Measurements from ENCODE around the gene FOXP1. TPM values are rescaled to one million over a fixed set of nuclear protein-coding genes. Genes with fewer than 3 reads are reported as not detected.

The FOXP1 gene
- total RNA-seq, 2 experiments from 2014 or later = 203 to 205 TPM

GRCh38 chr3:71488391-71488809, 95.1 kb downstream of the FOXP1 start:
- peaks cover 83% of the 10 kb centered on the region for H3K4me1 Mint-ChIP-seq
- peaks cover 54% of the 10 kb centered on the region for H3K36me3 Mint-ChIP-seq
- peak overlapping the region; percentile 77 for H3K4me3 Mint-ChIP-seq
- H3K27me3 Mint-ChIP-seq = no peaks in the 10 kb centered on the region
- H3K27ac Mint-ChIP-seq = peak overlapping the region; percentile 97
- DNase-seq = peak; percentile 61
- peaks cover 17% of the 10 kb centered on the region for H3K9me3 Mint-ChIP-seq

DNA sequence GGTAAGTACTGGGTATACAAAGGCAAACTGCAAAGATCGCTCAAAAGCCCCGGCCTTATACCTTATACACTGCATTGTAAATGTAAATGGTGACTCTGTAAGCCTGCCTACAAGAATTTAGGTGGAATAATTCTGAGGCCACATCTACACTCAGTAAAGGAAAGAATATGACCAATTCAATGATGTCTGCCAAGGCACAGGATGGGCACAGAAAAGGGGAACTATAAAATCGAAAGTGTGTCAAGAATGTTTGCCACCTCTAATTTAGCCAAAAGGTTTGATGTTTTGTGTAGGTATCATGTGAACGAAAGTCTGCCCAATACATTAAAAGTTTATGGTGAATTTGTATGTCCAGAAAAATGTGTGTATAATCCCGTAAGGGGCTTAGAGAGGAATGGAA, 96.1 kb downstream of the FOXP1 start:
- Mint-ChIP-seq H3K36me3 (peaks cover 50% of the 10 kb centered on the region), H3K9me3 (peaks cover 16% of the 10 kb centered on the region), H3K4me3 (peak overlapping the region; percentile 78), H3K27me3 (no peaks in the 10 kb centered on the region), H3K27ac (peak overlapping the region; percentile 97), H3K4me1 (peaks cover 80% of the 10 kb centered on the region)
- DNase-seq = no peak

- H3K36me3 Mint-ChIP-seq = peaks cover 46% of the 10 kb centered on the region
- DNase-seq = peak; percentile 51
- peaks cover 79% of the 10 kb centered on the region for H3K4me1 Mint-ChIP-seq
- peaks cover 15% of the 10 kb centered on the region for H3K9me3 Mint-ChIP-seq
- H3K27ac Mint-ChIP-seq = peak overlapping the region; percentile 97
- H3K27me3 Mint-ChIP-seq = no peaks in the 10 kb centered on the region
- H3K4me3 Mint-ChIP-seq = peak overlapping the region; percentile 78
These were observed 96.7 kb downstream of the FOXP1 start for GRCh38 chr3:71486831-71487230.

DNA sequence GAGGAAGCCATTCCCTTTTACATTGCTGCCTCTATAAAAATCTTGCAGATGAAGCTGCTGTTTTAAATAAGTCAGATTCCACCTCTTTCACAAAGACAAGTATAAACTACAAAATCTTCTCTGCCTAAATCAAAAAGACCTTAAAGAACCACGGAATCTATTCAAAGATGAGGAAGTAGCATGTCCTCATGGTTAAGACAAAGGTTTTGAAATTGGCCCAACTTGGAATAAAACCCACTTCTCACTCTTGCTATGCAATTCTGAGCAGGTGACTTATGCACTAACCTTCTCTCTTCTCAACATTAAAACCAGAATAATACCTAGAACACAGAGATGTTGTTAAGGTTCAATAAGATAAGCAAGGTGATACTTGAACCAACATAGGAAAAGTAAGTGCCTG, 97.6 kb downstream of the FOXP1 start:
- Mint-ChIP-seq H3K36me3 (peaks cover 42% of the 10 kb centered on the region), H3K27me3 (no peaks in the 10 kb centered on the region), H3K27ac (peak overlapping the region; percentile 97), H3K4me1 (peaks cover 81% of the 10 kb centered on the region), H3K9me3 (peaks cover 7% of the 10 kb centered on the region), H3K4me3 (peak overlapping the region; percentile 78)
- DNase-seq = no peak

DNA sequence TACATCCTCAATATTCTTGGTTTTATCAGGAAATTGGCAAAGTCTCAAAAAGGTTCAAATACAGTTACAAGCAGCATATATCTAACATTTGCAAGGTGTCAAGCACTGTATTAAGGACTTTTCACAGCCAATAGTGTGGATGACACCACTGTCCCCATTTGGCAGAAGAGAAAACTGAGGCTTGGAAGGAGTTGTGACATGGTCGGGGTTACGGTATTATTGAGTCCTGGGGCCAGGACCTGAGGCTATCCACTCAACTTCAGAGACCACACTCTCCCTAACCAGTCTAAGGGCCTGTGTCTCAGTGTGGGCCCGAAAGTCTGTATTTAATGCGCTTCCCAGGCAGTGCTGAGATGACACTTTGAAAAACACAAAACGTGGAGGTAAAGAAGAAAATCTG, 99.1 kb downstream of the FOXP1 start:
- H3K4me3 Mint-ChIP-seq = no peak overlapping the region
- H3K9me3 Mint-ChIP-seq = peaks cover 4% of the 10 kb centered on the region
- peaks cover 37% of the 10 kb centered on the region for H3K36me3 Mint-ChIP-seq
- H3K4me1 Mint-ChIP-seq = peaks cover 84% of the 10 kb centered on the region
- H3K27ac Mint-ChIP-seq = peak overlapping the region; percentile 97
- no peaks in the 10 kb centered on the region for H3K27me3 Mint-ChIP-seq
- DNase-seq = no peak

GRCh38 chr3:71484047-71484446, 99.5 kb downstream of the FOXP1 start:
- H3K27ac Mint-ChIP-seq = peak overlapping the region; percentile 97
- H3K36me3 Mint-ChIP-seq = peaks cover 34% of the 10 kb centered on the region

DNA sequence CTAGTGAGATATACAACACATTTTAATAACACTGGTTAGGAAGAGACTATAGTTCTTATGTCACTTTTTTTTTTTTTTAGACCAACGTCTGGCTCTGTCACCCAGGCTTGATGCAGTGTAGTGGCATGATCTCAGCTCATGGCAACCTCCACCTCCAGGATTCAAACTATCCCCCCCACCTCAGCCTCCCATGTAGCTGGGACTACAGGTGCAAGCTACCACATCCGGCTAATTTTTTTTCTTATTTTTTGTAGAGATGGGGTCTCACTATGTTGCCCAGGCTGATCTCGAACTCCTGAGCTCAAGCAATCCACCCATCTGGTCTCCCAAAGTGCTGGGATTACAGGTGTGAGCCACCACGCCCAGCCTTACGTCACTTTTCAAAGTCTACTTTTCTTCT, 100.8 kb downstream of the FOXP1 start:
- peak overlapping the region; percentile 97 for H3K27ac Mint-ChIP-seq
- peaks cover 86% of the 10 kb centered on the region for H3K4me1 Mint-ChIP-seq
- H3K27me3 Mint-ChIP-seq = no peaks in the 10 kb centered on the region
- peak overlapping the region; percentile 7 for H3K4me3 Mint-ChIP-seq
- H3K36me3 Mint-ChIP-seq = peaks cover 39% of the 10 kb centered on the region
- H3K9me3 Mint-ChIP-seq = peaks cover 4% of the 10 kb centered on the region
- DNase-seq = no peak

More at GRCh38 chr3:71484047-71484446, 99.5 kb downstream of the FOXP1 start:
- Mint-ChIP-seq H3K4me3 (no peak overlapping the region), H3K27me3 (no peaks in the 10 kb centered on the region), H3K4me1 (peaks cover 84% of the 10 kb centered on the region), H3K9me3 (peaks cover 4% of the 10 kb centered on the region)
- DNase-seq = no peak

- peak; percentile 82 for DNase-seq
- peaks cover 14% of the 10 kb centered on the region for H3K9me3 Mint-ChIP-seq
- H3K4me1 Mint-ChIP-seq = peaks cover 72% of the 10 kb centered on the region
- no peaks in the 10 kb centered on the region for H3K27me3 Mint-ChIP-seq
- H3K27ac Mint-ChIP-seq = peak overlapping the region; percentile 99
- peak overlapping the region; percentile 6 for H3K4me3 Mint-ChIP-seq
- H3K36me3 Mint-ChIP-seq = peaks cover 62% of the 10 kb centered on the region
These were observed 105.0 kb downstream of the FOXP1 start for GRCh38 chr3:71478568-71478967.

DNA sequence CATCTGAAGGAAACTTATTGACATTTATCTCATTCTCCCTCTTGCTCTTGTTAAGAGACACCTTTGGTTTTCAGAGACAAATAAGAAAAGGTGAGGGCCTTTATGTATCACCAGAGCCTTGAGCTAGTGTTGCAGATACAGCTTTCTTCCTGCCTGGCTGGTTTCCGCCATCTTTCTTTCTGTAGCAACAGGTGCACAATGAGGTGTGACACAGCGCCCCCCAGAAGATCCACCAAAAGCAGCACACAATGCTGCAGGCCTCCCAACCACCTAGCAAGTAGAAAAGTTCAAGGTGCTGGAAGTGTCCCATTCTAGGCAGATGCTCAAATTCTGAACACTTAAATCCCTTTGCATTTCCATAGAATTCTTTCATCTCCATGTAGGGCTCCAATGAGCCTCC, 106.6 kb downstream of the FOXP1 start:
- Mint-ChIP-seq H3K9me3 (peaks cover 24% of the 10 kb centered on the region), H3K27me3 (no peaks in the 10 kb centered on the region), H3K27ac (no peak overlapping the region), H3K4me3 (no peak overlapping the region), H3K4me1 (peaks cover 78% of the 10 kb centered on the region), H3K36me3 (peaks cover 72% of the 10 kb centered on the region)
- no peak for DNase-seq

GRCh38 chr3:71469138-71469435, 114.4 kb downstream of the FOXP1 start:
- Mint-ChIP-seq H3K27ac (no peak overlapping the region), H3K36me3 (peaks cover 66% of the 10 kb centered on the region), H3K4me3 (no peak overlapping the region), H3K27me3 (no peaks in the 10 kb centered on the region), H3K9me3 (peaks cover 16% of the 10 kb centered on the region), H3K4me1 (peaks cover 69% of the 10 kb centered on the region)
- no peak for DNase-seq

DNA sequence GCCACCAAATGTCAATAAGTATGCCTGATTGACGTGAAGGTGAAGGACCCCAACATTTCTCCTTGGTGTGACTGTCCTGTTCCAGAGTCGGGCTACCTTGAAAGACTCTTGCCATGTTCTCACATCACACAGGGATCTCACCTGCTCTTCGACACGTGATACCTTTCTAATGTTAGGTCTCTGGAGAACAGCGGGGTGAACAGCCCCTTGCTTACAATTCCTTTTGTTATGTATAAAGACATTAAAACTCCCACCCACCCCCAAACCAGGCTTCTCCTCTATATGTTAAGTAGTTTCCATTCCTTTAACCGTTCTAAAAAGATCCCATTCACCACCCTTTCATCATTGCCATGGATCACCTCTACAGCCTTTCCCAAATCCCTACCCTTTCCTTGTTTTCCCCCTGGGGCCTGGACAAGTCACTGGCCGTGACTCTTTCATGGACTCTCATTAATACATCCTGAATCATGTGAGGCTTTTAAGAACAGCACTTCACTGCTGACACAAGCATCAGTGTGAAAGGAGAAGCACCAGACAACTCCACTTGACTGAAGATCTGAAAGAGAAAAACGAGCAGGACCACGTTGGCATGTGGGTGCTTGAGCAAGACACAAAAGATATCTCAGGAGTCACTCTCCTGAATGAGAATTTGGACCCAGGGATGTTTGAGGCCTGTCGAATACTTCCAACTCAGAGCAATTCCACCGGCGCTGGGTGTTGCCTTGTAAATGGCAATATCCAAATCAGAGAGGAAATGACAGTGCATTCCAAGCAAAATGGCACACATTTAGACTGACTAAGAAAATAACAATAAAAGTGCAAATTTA, 115.0 kb downstream of the FOXP1 start:
- H3K4me3 Mint-ChIP-seq = no peak overlapping the region
- H3K4me1 Mint-ChIP-seq = peaks cover 71% of the 10 kb centered on the region
- H3K27me3 Mint-ChIP-seq = no peaks in the 10 kb centered on the region
- peaks cover 63% of the 10 kb centered on the region for H3K36me3 Mint-ChIP-seq
- no peak for DNase-seq
- H3K27ac Mint-ChIP-seq = peak overlapping the region; percentile 13
- peaks cover 13% of the 10 kb centered on the region for H3K9me3 Mint-ChIP-seq

GRCh38 chr3:71466483-71466882, 117.0 kb downstream of the FOXP1 start:
- no peaks in the 10 kb centered on the region for H3K27me3 Mint-ChIP-seq
- H3K27ac Mint-ChIP-seq = no peak overlapping the region
- H3K4me1 Mint-ChIP-seq = peaks cover 65% of the 10 kb centered on the region
- no peaks in the 10 kb centered on the region for H3K9me3 Mint-ChIP-seq
- DNase-seq = no peak
- peaks cover 58% of the 10 kb centered on the region for H3K36me3 Mint-ChIP-seq
- no peak overlapping the region for H3K4me3 Mint-ChIP-seq

DNA sequence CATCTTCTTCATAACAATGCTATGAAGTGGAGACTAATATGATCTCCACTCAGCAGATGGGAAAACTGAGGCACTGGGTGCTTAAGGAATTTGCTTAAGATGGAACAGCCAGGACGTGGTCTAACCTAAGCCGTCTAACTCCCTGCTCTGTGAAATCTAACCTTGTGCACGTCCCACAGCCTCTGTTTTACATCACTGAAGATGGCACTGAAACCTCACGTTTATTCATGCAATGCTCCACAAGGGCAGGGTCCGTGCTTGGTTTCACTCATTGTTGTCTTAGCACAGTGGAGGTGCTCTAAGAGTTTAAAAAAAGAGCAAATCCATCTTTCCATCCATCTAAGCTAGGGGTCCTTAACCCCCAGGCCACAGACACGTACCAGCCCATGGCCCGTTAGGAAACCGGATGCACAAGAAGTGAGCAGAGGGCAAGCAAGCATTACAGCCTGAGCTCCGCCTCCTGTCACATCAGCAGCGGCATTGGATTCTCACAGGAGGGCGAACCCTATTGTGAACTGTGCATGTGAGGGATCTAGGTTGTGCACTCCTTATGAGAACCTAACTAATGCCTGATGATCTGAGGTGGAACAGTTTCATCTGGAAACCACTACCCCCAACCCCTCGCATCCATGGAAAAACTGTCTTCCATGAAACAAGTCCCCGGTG, 118.0 kb downstream of the FOXP1 start:
- Mint-ChIP-seq H3K9me3 (no peaks in the 10 kb centered on the region), H3K27me3 (no peaks in the 10 kb centered on the region), H3K36me3 (peaks cover 64% of the 10 kb centered on the region), H3K27ac (peak overlapping the region; percentile 54), H3K4me1 (peaks cover 75% of the 10 kb centered on the region), H3K4me3 (no peak overlapping the region)
- DNase-seq = no peak

DNA sequence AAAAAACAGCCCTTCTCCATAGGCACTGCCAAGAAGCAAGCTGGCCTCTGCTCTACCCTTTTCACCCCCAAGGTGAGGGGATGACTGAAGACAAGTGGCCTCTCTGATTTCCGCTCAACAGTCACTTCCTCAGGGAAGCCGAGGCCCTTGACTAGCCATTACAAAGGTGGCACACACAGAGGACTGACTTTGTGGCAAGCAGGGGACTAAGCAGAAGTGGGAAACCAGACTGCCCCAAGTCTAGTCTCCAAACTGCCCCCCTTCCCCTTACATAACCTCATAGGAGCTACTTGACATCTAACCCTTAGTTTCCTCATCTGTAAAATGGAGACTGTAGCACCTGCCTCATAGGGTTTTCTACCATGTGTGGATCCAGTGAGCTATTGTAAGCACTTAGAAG, 118.9 kb downstream of the FOXP1 start:
- Mint-ChIP-seq H3K9me3 (no peaks in the 10 kb centered on the region), H3K27ac (peak overlapping the region; percentile 16), H3K36me3 (peaks cover 69% of the 10 kb centered on the region), H3K4me3 (no peak overlapping the region), H3K4me1 (peaks cover 73% of the 10 kb centered on the region), H3K27me3 (no peaks in the 10 kb centered on the region)
- no peak for DNase-seq

GRCh38 chr3:71463617-71464016, 119.9 kb downstream of the FOXP1 start:
- no peaks in the 10 kb centered on the region for H3K27me3 Mint-ChIP-seq
- no peaks in the 10 kb centered on the region for H3K9me3 Mint-ChIP-seq
- H3K27ac Mint-ChIP-seq = no peak overlapping the region
- no peak for DNase-seq
- peaks cover 74% of the 10 kb centered on the region for H3K4me1 Mint-ChIP-seq
- H3K4me3 Mint-ChIP-seq = no peak overlapping the region
- peaks cover 62% of the 10 kb centered on the region for H3K36me3 Mint-ChIP-seq

DNA sequence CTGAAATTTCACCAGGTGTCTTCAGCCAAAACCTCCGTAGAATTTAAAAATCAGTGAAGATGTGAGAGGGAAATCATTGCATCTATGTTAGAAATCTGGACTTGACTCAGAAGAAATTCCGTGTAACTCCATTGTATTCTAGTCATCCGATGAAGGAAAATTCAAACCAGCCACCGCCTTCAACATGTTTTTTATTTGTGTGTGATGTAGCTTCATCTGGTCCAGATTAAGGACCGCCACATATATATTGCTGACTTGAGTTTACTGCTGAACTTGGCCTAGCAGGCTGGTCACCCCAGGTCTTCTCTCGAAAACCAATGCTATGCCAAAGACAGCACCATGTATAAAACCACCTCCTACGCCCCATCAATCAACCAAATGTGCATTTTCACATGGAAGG, 120.9 kb downstream of the FOXP1 start:
- peak overlapping the region; percentile 92 for H3K27ac Mint-ChIP-seq
- H3K9me3 Mint-ChIP-seq = no peaks in the 10 kb centered on the region
- no peak for DNase-seq
- no peaks in the 10 kb centered on the region for H3K27me3 Mint-ChIP-seq
- peaks cover 54% of the 10 kb centered on the region for H3K36me3 Mint-ChIP-seq
- no peak overlapping the region for H3K4me3 Mint-ChIP-seq
- peaks cover 76% of the 10 kb centered on the region for H3K4me1 Mint-ChIP-seq

All from activated naive CD8-positive, alpha-beta T cell treated with anti-CD3 and anti-CD28 coated beads for 36 hours (primary cell).